WERI-Rb-1 (cell line): ENCODE results near the gene DNAJC11.
"Not testable (repeated sequence)": the region's sequence is repeated elsewhere in the genome, so short reads cannot be mapped to it uniquely, and the experiment has no call there.

ENCODE experiments used
- DNase-seq: peaks from one replicate; pipeline ENCODE4 v3.0.0-alpha.2; 2020
- H3K27ac ChIP-seq: fragments of 250-450 bp; sonication (Bioruptor Pico); 2 replicates; pipeline ENCODE4 v1.5.1; 2020; ENCODE audit warnings: mild to moderate bottlenecking, moderate library complexity
- H3K27me3 ChIP-seq: fragments of 250-450 bp; sonication (Bioruptor Pico); 2 replicates; pipeline ENCODE4 v1.5.1; 2021; ENCODE audit warnings: mild to moderate bottlenecking, low read depth, moderate library complexity; ENCODE audit not compliant: insufficient read depth, severe bottlenecking
- H3K36me3 ChIP-seq: fragments of 250-450 bp; sonication (Bioruptor Pico); 2 replicates; pipeline ENCODE4 v1.5.1; 2020; ENCODE audit warnings: mild to moderate bottlenecking, moderate library complexity
- H3K4me3 ChIP-seq: 2 replicates; pipeline ENCODE4 v1.5.1; 2011; ENCODE audit warnings: low read depth, mild to moderate bottlenecking, control low read depth, low read length
- H3K9me3 ChIP-seq: fragments of 250-450 bp; sonication (Bioruptor Pico); 2 replicates; pipeline ENCODE4 v1.5.1; 2021; ENCODE audit warnings: mild to moderate bottlenecking, moderate library complexity; ENCODE audit not compliant: severe bottlenecking
- TF ChIP-seq, protein P1 (sequence below): IDR thresholded peaks from 2 replicates; pipeline ENCODE4 v1.5.1; 2011; ENCODE audit warnings: low read depth, mild to moderate bottlenecking, control low read depth, inconsistent platforms, low read length

DNAJC11 gene

DNA sequence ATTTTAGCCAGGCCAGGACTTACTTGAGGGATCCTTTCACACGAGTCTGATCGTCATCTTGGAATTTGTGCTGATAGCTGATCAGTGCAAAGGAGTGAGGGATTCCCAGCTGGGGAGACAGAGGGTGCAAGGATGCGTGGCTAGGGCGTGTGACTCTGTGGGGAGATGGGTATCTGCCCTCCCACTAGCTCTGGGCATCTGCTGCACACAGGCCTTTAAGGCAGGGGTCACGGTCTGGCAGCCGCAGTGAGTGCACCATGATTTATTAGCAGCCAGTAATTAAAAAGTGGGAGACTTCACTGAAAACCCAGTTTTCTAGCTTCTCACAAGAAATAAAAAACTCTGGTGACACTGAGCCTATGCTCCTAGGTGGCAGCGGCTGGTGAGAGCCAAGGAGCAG lies 56.6 kb downstream of the DNAJC11 start:
- no peaks in the 10 kb centered on the region for H3K27me3 ChIP-seq
- DNase-seq, result no peak
- H3K9me3 ChIP-seq, result no peaks in the 10 kb centered on the region
- H3K27ac ChIP-seq, result no peak overlapping the region
- TF ChIP-seq, protein P1, sequence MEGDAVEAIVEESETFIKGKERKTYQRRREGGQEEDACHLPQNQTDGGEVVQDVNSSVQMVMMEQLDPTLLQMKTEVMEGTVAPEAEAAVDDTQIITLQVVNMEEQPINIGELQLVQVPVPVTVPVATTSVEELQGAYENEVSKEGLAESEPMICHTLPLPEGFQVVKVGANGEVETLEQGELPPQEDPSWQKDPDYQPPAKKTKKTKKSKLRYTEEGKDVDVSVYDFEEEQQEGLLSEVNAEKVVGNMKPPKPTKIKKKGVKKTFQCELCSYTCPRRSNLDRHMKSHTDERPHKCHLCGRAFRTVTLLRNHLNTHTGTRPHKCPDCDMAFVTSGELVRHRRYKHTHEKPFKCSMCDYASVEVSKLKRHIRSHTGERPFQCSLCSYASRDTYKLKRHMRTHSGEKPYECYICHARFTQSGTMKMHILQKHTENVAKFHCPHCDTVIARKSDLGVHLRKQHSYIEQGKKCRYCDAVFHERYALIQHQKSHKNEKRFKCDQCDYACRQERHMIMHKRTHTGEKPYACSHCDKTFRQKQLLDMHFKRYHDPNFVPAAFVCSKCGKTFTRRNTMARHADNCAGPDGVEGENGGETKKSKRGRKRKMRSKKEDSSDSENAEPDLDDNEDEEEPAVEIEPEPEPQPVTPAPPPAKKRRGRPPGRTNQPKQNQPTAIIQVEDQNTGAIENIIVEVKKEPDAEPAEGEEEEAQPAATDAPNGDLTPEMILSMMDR, result no peak
- H3K36me3 ChIP-seq, result peaks cover 54% of the 10 kb centered on the region
- no peak overlapping the region for H3K4me3 ChIP-seq

DNA sequence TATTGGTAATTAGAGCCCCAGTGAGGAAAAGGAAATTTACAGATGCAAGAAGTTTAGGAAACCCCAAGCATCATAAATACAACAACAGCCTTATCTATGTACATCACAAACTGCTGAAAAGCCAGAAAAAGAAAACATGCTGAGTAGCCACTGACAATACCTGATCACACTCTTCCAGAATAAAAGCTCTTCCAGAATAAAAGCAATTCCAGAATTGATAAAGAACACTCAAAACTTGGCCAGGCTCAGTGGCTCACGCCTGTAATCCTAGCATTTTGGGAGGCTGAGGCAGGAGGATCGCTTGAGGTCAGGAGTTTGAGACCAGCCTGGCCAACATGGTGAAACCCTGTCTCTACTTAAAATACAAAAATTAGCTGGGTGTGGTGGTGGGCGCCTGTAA lies 60.7 kb downstream of the DNAJC11 start:
- not testable (repeated sequence) for H3K9me3 ChIP-seq, H3K27me3 ChIP-seq, H3K27ac ChIP-seq, DNase-seq, H3K4me3 ChIP-seq
- H3K36me3 ChIP-seq, result peaks cover 86% of the 10 kb centered on the region

DNA sequence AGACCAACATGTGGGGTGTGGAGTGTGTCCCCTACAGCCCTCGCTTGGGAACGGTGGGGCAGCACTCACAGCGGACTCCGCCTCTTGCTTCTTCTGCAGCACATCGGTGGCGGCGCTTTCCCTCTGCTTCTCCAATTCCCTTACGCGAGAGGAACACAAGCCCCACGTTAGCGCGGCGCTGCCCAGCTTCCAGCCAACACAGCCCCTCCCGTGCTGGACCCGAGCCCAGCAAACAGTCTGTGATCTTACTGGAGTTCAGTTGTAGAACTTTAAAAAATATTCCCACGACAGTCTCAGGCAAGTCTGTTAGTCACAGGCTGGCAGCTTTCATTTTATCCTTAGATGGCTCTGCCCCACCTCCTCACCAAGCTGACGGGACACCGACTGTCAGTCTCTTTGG lies 63.4 kb downstream of the DNAJC11 start:
- Histone ChIP-seq H3K9me3 (no peaks in the 10 kb centered on the region), H3K36me3 (peaks cover 88% of the 10 kb centered on the region), H3K27ac (no peak overlapping the region), H3K27me3 (no peaks in the 10 kb centered on the region), H3K4me3 (no peak overlapping the region)
- TF ChIP-seq, protein P1, result no peak
- no peak for DNase-seq

DNA sequence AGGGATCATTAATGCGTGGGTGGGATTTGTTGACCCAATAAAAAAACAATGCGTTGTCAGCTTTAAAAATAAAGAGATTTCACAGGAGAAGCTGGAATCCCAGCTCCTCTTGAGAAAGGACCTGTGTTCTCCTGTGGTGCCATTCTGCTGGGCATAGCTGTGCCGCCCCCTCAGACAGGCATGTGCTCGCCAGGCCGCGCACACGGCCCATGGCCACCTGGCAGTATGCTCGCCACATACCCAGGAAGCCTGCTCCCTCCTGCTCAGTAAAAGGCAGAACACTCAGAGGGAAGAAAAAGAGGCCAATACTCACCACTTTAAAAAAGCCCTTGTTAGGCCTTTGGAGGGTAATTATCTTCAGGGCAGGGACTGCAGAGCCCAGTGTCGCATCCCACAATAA lies 63.8 kb downstream of the DNAJC11 start:
- no peaks in the 10 kb centered on the region for H3K9me3 ChIP-seq
- DNase-seq, result no peak
- no peak overlapping the region for H3K27ac ChIP-seq
- no peak overlapping the region for H3K4me3 ChIP-seq
- no peaks in the 10 kb centered on the region for H3K27me3 ChIP-seq
- TF ChIP-seq, protein P1, result no peak
- peaks cover 90% of the 10 kb centered on the region for H3K36me3 ChIP-seq

DNA sequence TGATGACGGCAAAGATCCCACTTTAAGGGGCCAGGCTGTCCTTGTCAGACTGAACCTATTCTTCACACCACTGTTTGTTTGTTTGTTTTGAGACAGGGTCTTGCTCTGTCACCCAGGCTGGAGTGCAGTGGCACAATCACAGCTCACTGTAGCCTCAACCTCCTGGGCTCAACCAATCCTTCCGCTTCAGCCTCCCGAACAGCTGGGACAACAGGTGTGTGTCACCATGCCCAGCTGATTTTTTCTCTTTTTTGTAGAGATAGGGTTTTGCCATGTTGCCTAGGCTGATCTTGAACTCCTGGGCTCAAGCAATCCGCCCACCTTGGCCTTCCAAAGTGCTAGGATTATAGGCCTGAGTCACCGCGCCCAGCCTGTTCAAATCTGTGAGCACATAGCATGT lies 64.8 kb downstream of the DNAJC11 start:
- H3K27me3 ChIP-seq, DNase-seq, H3K9me3 ChIP-seq, H3K4me3 ChIP-seq, H3K27ac ChIP-seq: not testable (repeated sequence)
- H3K36me3 ChIP-seq, result peaks cover 87% of the 10 kb centered on the region

DNA sequence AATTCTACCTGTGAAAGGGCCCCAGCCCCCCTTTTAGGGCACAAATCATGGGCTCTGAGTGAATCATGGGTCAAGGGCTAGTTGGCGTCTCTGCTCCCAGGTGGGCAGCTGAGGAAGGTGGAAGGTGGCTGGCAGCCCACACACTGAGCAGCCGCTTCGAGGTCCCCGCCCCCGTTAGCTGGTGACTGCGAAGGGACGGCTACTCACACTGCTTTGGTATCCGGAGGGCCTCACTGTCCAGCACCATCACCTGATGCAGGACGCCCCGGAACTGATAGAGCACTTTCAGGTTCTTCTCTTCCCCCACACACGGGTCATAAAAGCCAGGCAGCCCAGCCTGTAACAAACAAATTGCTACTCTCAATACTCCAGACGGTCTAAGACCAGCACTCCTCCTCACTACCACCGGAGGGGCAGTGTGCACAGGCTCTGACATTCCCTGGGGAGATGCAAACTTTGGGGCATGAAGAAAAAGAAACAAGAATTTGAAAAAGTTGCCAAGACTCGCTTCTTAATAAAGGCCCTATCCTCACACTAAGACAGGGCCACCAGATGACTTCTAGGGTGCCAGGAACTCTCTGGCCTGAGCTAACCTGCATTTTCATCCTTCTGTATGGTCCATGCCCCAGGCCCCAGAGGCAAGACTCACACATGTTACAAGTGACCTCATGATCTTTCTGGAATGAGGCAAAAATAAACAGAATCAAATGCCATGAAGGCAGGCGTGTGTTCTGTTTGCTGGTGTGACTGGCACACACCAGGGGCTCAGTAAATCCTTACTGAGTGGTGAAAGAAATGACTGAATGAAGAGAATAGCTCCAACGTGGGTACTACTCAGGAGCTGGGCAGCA lies 65.5 kb downstream of the DNAJC11 start:
- H3K4me3 ChIP-seq, result no peak overlapping the region
- TF ChIP-seq, protein P1, result no peak
- H3K27me3 ChIP-seq, result no peaks in the 10 kb centered on the region
- no peak for DNase-seq
- H3K27ac ChIP-seq, result no peak overlapping the region
- peaks cover 84% of the 10 kb centered on the region for H3K36me3 ChIP-seq
- no peaks in the 10 kb centered on the region for H3K9me3 ChIP-seq
